ENCODE results near the gene TMEM178A.

- TF ChIP-seq CTCF (conservative IDR thresholded peaks at IDR 0.05; ENCODE audit: low read depth, low read length) = no peak
- TF ChIP-seq MAFK (IDR thresholded peaks at IDR 0.05; ENCODE audit: low read depth, low read length) = no peak
- TF ChIP-seq CEBPB (IDR thresholded peaks at IDR 0.05; ENCODE audit: low read depth, low read length) = no peak
- TF ChIP-seq POLR2A (IDR thresholded peaks at IDR 0.05; ENCODE audit: low read depth, low read length) = no peak
Measured at GRCh38 chr2:39641635-39642034, 24.1 kb upstream of the TMEM178A start.

Data from IMR-90 (cell line).